GM18507 (cell line): ENCODE results near the gene NR1I3.

ENCODE experiments used
- DNase-seq: peaks from one replicate; pipeline ENCODE4 v3.0.0; 2011; ENCODE audit warnings: low read depth; ENCODE audit not compliant: insufficient read length; ENCODE audit errors: extremely low spot score
- FAIRE-seq: peaks from 2 replicates; lab custom pipeline; 2011; peaks lifted over from hg19 to GRCh38; lab: Jason Lieb, UNC

Gene NR1I3

GRCh38 chr1:161198897-161199431, 39.0 kb downstream of the NR1I3 start, which contains the start of gene ADAMTS4:
Gene ADAMTS4, minus strand, starts transcription at chr1:161199054. Its CDS starts 427 bp downstream, at chr1:161198627.
- DNase-seq (no peak), FAIRE-seq (no peak)

DNA sequence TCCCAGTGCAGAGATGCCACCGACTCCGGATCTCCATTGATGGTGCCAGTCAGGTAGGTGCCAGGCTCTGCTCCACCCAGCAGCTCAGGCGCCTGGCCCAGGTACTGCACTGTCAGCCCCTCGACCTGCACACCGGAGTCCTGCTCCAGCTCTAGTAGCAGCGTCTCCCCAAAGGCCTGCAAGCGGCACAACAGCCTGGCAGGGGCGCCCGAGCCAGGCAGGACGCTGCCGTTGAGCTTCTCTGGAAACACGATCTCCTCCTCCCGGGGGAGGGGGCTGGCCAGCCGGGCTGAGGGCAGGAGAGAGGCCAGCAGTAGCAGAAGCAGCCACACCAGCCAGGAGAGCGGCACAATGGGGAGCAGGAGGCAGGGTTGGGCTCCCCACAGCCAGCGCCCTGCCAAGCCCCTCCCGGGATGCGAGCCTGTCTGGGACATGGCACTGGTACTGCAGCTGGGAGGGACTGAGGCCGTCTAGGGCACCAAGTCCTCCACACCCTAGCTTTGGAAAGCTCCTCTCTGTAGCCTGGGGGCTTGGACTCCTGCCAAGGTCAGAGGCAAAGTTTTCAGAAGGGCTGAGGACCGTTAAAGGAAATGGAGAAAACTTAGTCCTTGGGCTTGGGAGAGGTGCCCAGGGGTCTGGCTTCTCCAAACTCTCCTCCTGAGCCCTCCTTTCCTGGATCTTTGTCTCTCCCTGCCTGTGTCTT, 39.7 kb downstream of the NR1I3 start:
- FAIRE-seq, result no peak
- no peak for DNase-seq

GRCh38 chr1:161197560-161198193, 40.3 kb downstream of the NR1I3 start:
- FAIRE-seq (no peak), DNase-seq (no peak)

DNA sequence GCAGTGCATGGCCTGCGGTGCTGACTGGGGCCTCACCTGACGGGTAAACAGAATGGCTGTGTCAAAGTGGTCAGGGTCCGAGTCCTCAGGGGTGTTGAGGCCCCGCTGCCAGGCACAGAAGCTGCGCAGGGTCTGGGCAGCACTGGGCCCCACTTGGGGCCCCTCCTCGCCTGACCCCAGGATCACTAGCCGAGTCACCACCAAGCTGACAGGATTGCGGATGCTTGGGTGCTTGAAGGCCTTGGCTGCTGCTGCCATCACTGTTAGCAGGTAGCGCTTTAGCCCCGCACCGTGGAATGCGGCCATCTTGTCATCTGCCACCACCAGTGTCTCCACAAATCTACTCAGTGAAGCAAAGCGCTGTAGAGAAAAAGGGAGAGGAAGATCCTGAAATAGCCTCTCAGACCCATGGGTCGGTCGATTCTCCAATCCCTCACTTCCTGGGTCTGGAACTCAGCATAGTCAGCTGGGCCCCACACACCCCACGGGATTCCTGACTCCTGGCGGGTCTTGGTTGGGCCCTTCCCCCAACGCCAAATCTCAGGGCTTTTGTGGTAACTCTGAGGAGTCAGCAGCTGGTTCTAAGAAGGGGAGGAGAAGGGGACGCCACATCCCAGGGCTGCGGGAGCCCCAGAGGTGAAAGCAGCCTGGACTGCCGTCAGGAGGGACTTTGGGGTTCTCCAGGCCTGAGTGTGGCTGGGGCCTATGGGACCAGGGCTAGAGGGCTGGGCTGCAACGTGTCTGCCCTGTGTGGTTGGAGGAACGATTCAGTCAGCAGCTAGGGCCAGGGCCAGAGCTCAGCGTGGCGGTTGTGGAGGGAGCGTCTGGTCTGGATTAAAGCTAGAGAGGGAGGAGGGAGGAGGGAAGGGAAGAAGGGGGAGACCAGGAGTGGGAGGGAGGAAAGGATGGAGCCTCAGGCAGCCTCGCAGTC, 41.2 kb downstream of the NR1I3 start:
- no peak for FAIRE-seq
- no peak for DNase-seq

GRCh38 chr1:161196111-161196510, 41.9 kb downstream of the NR1I3 start:
- no peak for DNase-seq
- FAIRE-seq, result no peak

DNA sequence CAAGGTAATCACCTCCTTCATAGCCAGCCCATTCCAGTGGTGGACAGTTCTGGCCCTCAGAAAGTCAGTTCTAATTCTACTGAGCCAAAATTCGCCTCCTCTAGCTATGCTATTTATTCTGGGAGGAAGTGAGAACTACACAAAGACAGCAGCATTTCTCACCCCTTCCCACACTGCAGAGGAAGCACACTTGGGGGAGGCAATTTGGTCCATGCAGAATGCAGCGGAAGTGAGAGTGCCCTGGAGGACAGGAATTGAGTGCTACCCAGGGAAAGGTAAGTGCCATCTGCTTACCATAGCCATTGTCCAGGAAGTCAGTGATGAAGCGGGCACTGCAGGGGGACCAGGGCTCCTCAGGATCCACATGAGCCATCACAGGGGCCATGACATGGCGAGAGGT, 42.8 kb downstream of the NR1I3 start:
- DNase-seq, result no peak
- peak; percentile 86 for FAIRE-seq

DNA sequence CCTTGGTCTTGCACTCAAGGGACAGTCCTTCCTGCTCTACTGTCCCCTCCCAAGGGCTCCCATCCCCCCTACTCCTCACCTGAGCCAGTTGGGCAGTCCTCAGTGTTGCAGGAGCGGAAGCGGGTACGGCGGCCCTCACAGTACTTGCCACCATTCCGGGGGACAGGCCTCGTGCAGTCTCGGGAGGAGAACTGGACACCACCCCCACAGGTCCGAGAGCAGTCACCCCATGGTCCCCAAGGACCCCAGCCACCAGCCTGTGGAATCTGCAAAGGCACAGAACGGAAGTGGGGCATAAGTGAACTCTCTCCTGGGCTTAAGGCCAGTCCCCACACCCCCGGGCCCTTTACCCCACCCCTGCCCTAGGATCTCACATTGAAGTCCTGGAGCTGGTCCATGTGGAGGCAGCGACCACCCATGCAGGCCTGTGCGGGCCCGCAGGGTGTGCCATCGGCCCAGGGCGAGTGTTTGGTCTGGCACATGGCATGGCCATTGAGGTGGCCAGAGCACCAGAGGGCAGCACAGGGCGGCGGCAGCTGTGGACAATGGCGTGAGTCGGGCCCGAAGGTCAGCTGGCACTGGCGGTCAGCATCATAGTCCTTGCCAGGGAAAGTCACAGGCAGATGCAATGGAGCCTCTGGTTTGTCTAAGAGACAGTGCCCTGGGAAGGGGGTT, 44.3 kb downstream of the NR1I3 start:
- FAIRE-seq (no peak), DNase-seq (no peak)

GRCh38 chr1:161192476-161193465, 45.2 kb downstream of the NR1I3 start:
- DNase-seq, result no peak
- peak; percentile 90 for FAIRE-seq

- FAIRE-seq (no peak), DNase-seq (no peak)
Measured at GRCh38 chr1:161191971-161192370, 46.0 kb downstream of the NR1I3 start.

- DNase-seq (no peak), FAIRE-seq (no peak)
Measured at GRCh38 chr1:161190962-161191521, 47.0 kb downstream of the NR1I3 start.

DNA sequence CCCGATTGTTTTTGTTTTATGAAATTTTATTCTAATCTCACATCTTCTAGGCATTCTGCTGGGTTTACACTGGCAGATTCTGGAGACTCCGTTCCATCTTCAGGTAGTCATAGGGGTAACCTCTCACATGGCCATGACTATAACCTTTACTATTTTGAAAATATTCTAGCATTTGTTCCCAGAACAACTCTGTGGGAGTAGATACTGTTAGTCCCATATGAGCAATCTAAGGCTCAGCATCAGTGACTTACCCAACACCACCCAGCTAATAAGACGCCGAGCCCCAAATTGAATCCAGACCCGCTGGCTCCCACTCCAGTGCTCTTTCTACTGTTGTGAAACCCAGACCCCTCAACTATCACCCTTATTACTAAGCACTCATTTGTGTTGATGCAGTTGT, 49.0 kb downstream of the NR1I3 start:
- FAIRE-seq (no peak), DNase-seq (no peak)

DNA sequence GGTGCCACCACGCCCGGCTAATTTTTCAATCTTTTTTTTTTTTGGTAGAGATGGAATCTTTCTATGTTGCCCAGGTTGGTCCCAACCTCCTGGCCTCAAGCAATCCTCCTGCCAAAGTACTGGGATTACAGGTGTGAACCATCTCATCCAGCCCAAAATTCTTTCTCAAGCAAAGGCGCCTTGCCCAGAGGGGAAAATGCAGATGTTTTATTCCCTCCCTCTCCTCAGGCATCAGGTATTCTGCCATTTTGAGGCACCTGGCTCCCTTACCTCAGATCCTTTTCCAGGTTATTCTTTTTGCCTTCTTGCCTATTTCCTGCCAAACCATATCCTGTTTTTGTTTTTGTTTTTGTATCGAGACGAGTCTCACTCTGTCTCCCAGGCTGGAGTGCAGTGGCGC, 49.6 kb downstream of the NR1I3 start:
- no peak for DNase-seq
- no peak for FAIRE-seq

- FAIRE-seq (no peak), DNase-seq (no peak)
Measured at GRCh38 chr1:161187311-161187710, 50.7 kb downstream of the NR1I3 start.

- FAIRE-seq (no peak), DNase-seq (no peak)
Measured at GRCh38 chr1:161185732-161186311, 52.2 kb downstream of the NR1I3 start.

GRCh38 chr1:161185282-161185682, 52.7 kb downstream of the NR1I3 start:
- FAIRE-seq, result peak; percentile 98
- peak; percentile 75 for DNase-seq

DNA sequence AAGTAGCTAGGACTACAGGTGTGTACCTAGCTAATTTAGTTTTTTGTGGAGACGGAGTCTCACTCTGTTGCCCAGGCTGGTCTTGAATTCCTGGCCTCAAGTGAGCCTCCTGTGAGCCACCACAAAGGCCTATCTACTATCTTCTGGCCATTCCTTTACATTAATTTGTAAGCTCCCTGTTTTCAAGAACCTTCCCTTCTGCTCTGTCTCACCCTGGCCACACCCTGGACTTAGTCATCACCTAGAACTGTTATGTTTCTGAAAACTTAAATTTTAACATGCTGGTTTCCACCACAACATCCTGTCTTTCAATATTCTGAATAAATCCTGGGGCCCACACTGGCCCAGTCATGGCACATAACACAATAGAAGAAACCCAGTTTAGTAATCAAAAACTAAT, 55.8 kb downstream of the NR1I3 start:
- peak; percentile 94 for FAIRE-seq
- DNase-seq, result peak; percentile 30

DNA sequence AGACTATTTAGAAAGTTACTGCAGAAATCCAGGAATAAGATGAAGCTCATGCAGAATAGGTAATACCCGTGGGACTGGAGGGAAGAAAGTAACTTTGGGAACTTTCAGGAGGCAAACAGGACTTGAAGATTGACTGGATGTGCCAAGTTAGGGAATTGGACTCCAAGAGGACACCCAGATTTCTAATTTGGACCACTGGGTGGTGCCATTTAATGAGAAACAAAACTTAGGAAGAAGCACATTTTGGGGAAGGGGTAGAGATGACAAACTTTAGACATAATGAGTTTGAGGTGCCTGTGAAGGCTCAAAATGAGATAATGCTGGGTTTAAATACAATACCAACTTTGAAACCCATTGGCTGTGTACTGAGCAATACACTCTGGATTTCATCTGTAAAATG, 57.4 kb downstream of the NR1I3 start:
- FAIRE-seq (no peak), DNase-seq (no peak)

- no peak for FAIRE-seq
Measured at GRCh38 chr1:161179698-161180097, 58.3 kb downstream of the NR1I3 start.

More at GRCh38 chr1:161179698-161180097, 58.3 kb downstream of the NR1I3 start:
- no peak for DNase-seq
